ENCODE measurements around the gene THBS1. TPM values are rescaled to one million over a fixed set of nuclear protein-coding genes. Genes with fewer than 3 reads are reported as not detected.
A peak's percentile ranks its signal among the peaks of the same experiment; 100 is the strongest.

Gene THBS1
- total RNA-seq (2014; rRNA removed; shearing (Covaris generic)) = not detected in 2 replicates
- 0.51 and 1.3 TPM in 2 replicates for total RNA-seq (2022)
- Bru-seq, nascent RNA = percentile 28 among the genes with signal in this experiment
- percentile 18 among the genes with signal in this experiment for BruChase-seq, experiment 1, labeled RNA remaining after a 6-hour chase
- percentile 39 among the genes with signal in this experiment for BruChase-seq, experiment 2, labeled RNA remaining after a 2-hour chase
- long read RNA-seq = 0 reads

DNA sequence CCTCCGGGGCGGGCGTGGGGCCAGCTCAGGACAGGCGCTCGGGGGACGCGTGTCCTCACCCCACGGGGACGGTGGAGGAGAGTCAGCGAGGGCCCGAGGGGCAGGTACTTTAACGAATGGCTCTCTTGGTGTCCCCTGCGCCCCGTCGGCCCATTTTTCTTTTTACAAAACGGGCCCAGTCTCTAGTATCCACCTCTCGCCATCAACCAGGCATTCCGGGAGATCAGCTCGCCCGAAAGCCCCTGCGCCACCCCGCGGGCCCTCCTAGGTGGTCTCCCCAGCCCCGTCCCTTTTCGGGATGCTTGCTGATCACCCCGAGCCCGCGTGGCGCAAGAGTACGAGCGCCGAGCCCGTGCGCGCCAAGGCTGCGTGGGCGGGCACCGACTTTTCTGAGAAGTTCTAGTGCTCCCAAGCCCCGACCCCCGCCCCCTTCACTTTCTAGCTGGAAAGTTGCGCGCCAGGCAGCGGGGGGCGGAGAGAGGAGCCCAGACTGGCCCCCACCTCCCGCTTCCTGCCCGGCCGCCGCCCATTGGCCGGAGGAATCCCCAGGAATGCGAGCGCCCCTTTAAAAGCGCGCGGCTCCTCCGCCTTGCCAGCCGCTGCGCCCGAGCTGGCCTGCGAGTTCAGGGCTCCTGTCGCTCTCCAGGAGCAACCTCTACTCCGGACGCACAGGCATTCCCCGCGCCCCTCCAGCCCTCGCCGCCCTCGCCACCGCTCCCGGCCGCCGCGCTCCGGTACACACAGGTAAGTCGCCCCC lies at the start of gene THBS1:
Gene THBS1 (plus strand): TSS at position 595 of the 757 bp plus-strand sequence. CDS start 779 bp downstream, outside the sequence.
- TF ChIP-seq, protein P1, sequence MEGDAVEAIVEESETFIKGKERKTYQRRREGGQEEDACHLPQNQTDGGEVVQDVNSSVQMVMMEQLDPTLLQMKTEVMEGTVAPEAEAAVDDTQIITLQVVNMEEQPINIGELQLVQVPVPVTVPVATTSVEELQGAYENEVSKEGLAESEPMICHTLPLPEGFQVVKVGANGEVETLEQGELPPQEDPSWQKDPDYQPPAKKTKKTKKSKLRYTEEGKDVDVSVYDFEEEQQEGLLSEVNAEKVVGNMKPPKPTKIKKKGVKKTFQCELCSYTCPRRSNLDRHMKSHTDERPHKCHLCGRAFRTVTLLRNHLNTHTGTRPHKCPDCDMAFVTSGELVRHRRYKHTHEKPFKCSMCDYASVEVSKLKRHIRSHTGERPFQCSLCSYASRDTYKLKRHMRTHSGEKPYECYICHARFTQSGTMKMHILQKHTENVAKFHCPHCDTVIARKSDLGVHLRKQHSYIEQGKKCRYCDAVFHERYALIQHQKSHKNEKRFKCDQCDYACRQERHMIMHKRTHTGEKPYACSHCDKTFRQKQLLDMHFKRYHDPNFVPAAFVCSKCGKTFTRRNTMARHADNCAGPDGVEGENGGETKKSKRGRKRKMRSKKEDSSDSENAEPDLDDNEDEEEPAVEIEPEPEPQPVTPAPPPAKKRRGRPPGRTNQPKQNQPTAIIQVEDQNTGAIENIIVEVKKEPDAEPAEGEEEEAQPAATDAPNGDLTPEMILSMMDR (conservative IDR thresholded peaks at IDR 0.05; ENCODE audit: low read length) = peak; percentile 57; the same call in 1 of the 2 replicates
- TF ChIP-seq EZH2phosphoT487 (IDR thresholded peaks at IDR 0.05; ENCODE audit: borderline replicate concordance, low read depth, low read length) = no peak
- H3K4me2 ChIP-seq (ENCODE audit: low read length) = no peak within 1 kb of the TSS
- no peak within 1 kb of the TSS for H3K4me3 ChIP-seq (ENCODE audit: low read depth, low read length, poor library complexity, severe bottlenecking)
- no peaks in the 10 kb centered on the region for H3K9me3 ChIP-seq (ENCODE audit: low read length)
- H2AFZ ChIP-seq (ENCODE audit: low read length) = no peak within 1 kb of the TSS
- ChIA-PET POLR2A (no interaction called here), CTCF (ENCODE audit: unreplicated experiment) (interaction anchor here (0.7 kb wide), 1 partner anchor 49 kb away, joined by 3 read pairs; no protein-coding TSS in a partner anchor)
- H3K9me2 ChIP-seq (ENCODE audit: insufficient read depth, low read length) = no peaks in the 10 kb centered on the region
- no peak within 1 kb of the TSS for H3K27ac ChIP-seq (ENCODE audit: low read depth, low read length, poor library complexity, severe bottlenecking)
- DNase-seq (ENCODE audit: low spot score) = no peak
- H3K36me3 ChIP-seq (ENCODE audit: insufficient read depth, low read length) = no peaks in the 10 kb centered on the region
- no TSS peak for BruUV-seq (replicated peaks)
- no peaks in the 10 kb centered on the region for H4K20me1 ChIP-seq (ENCODE audit: insufficient read depth, low read length)
- intact Hi-C loops (cut with micrococcal nuclease; ENCODE audit: unreplicated experiment) = loop anchor here (5.0 kb wide), 1 partner anchor 763 kb away; no protein-coding TSS in a partner anchor
- no peaks in the 10 kb centered on the region for H3K79me2 ChIP-seq (ENCODE audit: insufficient read depth, low read depth, low read length)
- H3K4me1 ChIP-seq (ENCODE audit: insufficient read depth, low read length, poor library complexity, severe bottlenecking) = no peaks in the 10 kb centered on the region

DNA sequence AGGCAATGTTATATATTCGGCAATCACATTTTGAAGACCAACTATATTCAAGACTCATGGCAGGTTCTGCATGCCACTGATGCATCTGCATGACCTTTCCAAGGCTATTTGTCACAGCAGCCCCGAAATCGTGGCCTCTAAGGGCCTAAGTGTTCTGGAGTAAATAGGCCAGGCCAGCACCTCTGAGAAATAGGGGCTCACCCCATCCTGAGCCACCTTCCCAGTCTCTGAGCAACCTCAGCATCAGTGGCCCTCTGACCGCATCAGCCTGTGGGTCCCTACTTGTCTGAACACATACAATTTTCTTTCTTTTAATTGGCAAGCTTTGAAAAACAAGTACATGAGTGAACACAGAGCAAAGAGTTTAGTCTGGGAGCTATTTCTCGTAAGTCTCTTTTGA lies 45.9 kb upstream of the THBS1 start:
- H4K20me1 ChIP-seq (ENCODE audit: insufficient read depth, low read length) = no peaks in the 10 kb centered on the region
- no peaks in the 10 kb centered on the region for H3K4me1 ChIP-seq (ENCODE audit: insufficient read depth, low read length, poor library complexity, severe bottlenecking)
- H3K4me3 ChIP-seq (ENCODE audit: low read depth, low read length, poor library complexity, severe bottlenecking) = no peak overlapping the region
- ChIA-PET CTCF (ENCODE audit: unreplicated experiment) (no interaction called here), POLR2A (interaction anchor here (0.6 kb wide), 1 partner anchor 452 kb away, joined by 3 read pairs; no protein-coding TSS in a partner anchor)
- H3K36me3 ChIP-seq (ENCODE audit: insufficient read depth, low read length) = no peaks in the 10 kb centered on the region
- BruUV-seq (replicated peaks) = no TSS peak
- no peak overlapping the region for H3K4me2 ChIP-seq (ENCODE audit: low read length)
- no peaks in the 10 kb centered on the region for H3K9me3 ChIP-seq (ENCODE audit: low read length)
- no peak overlapping the region for H2AFZ ChIP-seq (ENCODE audit: low read length)
- H3K27ac ChIP-seq (ENCODE audit: low read depth, low read length, poor library complexity, severe bottlenecking) = no peak overlapping the region
- H3K9me2 ChIP-seq (ENCODE audit: insufficient read depth, low read length) = no peaks in the 10 kb centered on the region
- intact Hi-C loops (cut with micrococcal nuclease; ENCODE audit: unreplicated experiment) = no loop called here
- H3K79me2 ChIP-seq (ENCODE audit: insufficient read depth, low read depth, low read length) = no peaks in the 10 kb centered on the region
- DNase-seq (ENCODE audit: low spot score) = no peak
- TF ChIP-seq, protein P1 (conservative IDR thresholded peaks at IDR 0.05; ENCODE audit: low read length) = no peak
- TF ChIP-seq EZH2phosphoT487 (IDR thresholded peaks at IDR 0.05; ENCODE audit: borderline replicate concordance, low read depth, low read length) = no peak

DNA sequence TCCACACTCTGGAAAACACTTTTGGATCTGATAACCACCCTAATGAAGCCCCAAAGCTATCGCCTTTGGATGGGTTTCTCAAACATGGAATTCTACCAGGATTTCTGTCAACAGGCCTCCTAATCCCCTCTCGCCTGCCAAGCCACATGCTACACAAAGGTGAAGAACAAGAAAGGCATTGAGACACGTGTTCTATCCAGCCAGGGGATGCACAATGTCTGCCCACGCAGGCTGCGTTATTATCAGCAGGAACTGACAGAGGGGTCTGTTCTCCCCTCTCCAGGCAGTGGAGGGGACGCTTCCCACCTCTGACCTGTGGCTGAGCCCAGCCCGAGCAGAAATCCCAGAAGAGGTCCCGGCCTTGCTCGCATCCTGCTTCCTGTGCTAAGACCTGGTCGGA lies 45.4 kb upstream of the THBS1 start:
- CTCF ChIA-PET (ENCODE audit: unreplicated experiment) = no interaction called here
- no peak overlapping the region for H2AFZ ChIP-seq (ENCODE audit: low read length)
- H3K27ac ChIP-seq (ENCODE audit: low read depth, low read length, poor library complexity, severe bottlenecking) = no peak overlapping the region

More for the DNA sequence above, 45.4 kb upstream of the THBS1 start:
- H3K36me3 ChIP-seq (ENCODE audit: insufficient read depth, low read length) = no peaks in the 10 kb centered on the region
- DNase-seq (ENCODE audit: low spot score) = no peak
- H3K4me1 ChIP-seq (ENCODE audit: insufficient read depth, low read length, poor library complexity, severe bottlenecking) = no peaks in the 10 kb centered on the region
- no peaks in the 10 kb centered on the region for H4K20me1 ChIP-seq (ENCODE audit: insufficient read depth, low read length)
- no TSS peak for BruUV-seq (replicated peaks)
- TF ChIP-seq EZH2phosphoT487 (IDR thresholded peaks at IDR 0.05; ENCODE audit: borderline replicate concordance, low read depth, low read length) = no peak
- TF ChIP-seq, protein P1 (conservative IDR thresholded peaks at IDR 0.05; ENCODE audit: low read length) = no peak
- intact Hi-C loops (cut with micrococcal nuclease; ENCODE audit: unreplicated experiment) = no loop called here
- POLR2A ChIA-PET = no interaction called here
- no peaks in the 10 kb centered on the region for H3K9me2 ChIP-seq (ENCODE audit: insufficient read depth, low read length)
- no peaks in the 10 kb centered on the region for H3K79me2 ChIP-seq (ENCODE audit: insufficient read depth, low read depth, low read length)
- no peaks in the 10 kb centered on the region for H3K9me3 ChIP-seq (ENCODE audit: low read length)
- H3K4me2 ChIP-seq (ENCODE audit: low read length) = no peak overlapping the region
- H3K4me3 ChIP-seq (ENCODE audit: low read depth, low read length, poor library complexity, severe bottlenecking) = no peak overlapping the region
